Esophagus muscularis mucosa (tissue), 3 donors: ENCODE data around the gene DQX1.

ENCODE experiments used
- POLR2A ChIP-seq: fragments of 450-650 bp; IDR thresholded peaks from one replicate; pipeline ENCODE4 v1.6.1; 2017; ENCODE audit warnings: antibody characterized with exemption, moderate library complexity, mild to moderate bottlenecking, low read depth
- TF ChIP-seq, protein P1 (sequence below), 3 experiments: fragments of 200-600 bp in 2 of 3; fragments of 450-650 bp in 1 of 3; sonication (generic) in 2 of 3; IDR thresholded peaks; one replicate each; pipeline ENCODE4 v1.5.1; 2017 to 2019; ENCODE audit warnings: antibody characterized with exemption in 3 of 3, mild to moderate bottlenecking in 2 of 3, moderate library complexity in 1 of 3

DNA sequence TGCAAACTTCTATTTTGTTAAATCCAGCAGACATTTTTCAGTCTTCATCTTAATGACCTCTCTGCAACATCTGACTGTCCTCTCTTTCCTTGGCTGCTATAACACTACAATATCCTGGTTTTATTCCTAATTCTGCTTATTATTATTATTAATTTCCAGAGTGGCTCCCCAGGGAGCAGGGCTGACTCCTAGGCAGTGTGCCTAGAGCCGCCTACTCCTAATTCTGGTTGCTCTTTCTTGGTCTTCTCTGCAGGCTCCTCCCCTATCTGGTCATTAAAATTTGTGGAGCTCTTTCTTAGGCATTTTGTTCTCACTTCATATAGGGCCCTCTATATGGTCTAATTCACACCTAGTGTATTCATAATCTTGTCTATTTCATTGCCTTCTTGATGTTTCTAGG lies 16.9 kb upstream of the DQX1 start:
- TF ChIP-seq, protein P1, sequence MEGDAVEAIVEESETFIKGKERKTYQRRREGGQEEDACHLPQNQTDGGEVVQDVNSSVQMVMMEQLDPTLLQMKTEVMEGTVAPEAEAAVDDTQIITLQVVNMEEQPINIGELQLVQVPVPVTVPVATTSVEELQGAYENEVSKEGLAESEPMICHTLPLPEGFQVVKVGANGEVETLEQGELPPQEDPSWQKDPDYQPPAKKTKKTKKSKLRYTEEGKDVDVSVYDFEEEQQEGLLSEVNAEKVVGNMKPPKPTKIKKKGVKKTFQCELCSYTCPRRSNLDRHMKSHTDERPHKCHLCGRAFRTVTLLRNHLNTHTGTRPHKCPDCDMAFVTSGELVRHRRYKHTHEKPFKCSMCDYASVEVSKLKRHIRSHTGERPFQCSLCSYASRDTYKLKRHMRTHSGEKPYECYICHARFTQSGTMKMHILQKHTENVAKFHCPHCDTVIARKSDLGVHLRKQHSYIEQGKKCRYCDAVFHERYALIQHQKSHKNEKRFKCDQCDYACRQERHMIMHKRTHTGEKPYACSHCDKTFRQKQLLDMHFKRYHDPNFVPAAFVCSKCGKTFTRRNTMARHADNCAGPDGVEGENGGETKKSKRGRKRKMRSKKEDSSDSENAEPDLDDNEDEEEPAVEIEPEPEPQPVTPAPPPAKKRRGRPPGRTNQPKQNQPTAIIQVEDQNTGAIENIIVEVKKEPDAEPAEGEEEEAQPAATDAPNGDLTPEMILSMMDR (IDR thresholded peaks at IDR 0.05) = no peak
- TF ChIP-seq POLR2A = no peak
